ENCODE data around the gene FA2H. TPM values are rescaled to one million over a fixed set of nuclear protein-coding genes. Genes with fewer than 3 reads are reported as not detected.

Gene FA2H
- total and polyA plus RNA-seq, 10 of the 15 experiments (the other 5 are each of a cell fraction or from before 2014, with no cell fraction given): 0.05 to 0.73 (median 0.51) TPM; not detected in 3

- H3K4me3 ChIP-seq: no peak overlapping the region
- BruUV-seq (replicated peaks): no TSS peak
- intact Hi-C loops (cut with micrococcal nuclease; ENCODE audit: unreplicated experiment): no loop called here
- no peak overlapping the region for H2AFZ ChIP-seq (ENCODE audit: control insufficient read depth, low read depth, low read length)
- ATAC-seq: no peak
- FAIRE-seq: no peak
- CTCF ChIA-PET: no interaction called here
- in situ Hi-C loops (cut with MboI): no loop called here
- POLR2A ChIA-PET: interaction anchor here (0.6 kb wide), 1 partner anchor 620 kb away, joined by 3 read pairs; no protein-coding TSS in a partner anchor
- H3K9ac ChIP-seq (ENCODE audit: control insufficient read depth, insufficient read depth, low read length): no peak overlapping the region
- RAD21 ChIA-PET (ENCODE audit: unreplicated experiment): no interaction called here
- WGBS (ENCODE audit: insufficient coverage, insufficient replicate concordance, low lambda C conversion rate, missing lambda C conversion rate): 50% methylated on average over 8 of the region's 8 CpGs
- H3K79me2 ChIP-seq (ENCODE audit: control insufficient read depth, insufficient read depth, low read length): no peaks in the 10 kb centered on the region
- H3K9me3 ChIP-seq (replicated peaks; ENCODE audit: control insufficient read depth, insufficient read depth, low read length): no peaks in the 10 kb centered on the region
- H4K20me1 ChIP-seq (ENCODE audit: control insufficient read depth, insufficient read depth): no peaks in the 10 kb centered on the region
- peaks cover 0 to 2% of the 10 kb centered on the region in 2 experiments for H3K27me3 ChIP-seq (replicated peaks in 1 of 2; ENCODE audit: control insufficient read depth in 2 of 2, insufficient read depth in 2 of 2, low read length in 1 of 2)
- peaks cover 4% of the 10 kb centered on the region; the same call in 1 of the 2 replicates for H3K4me1 ChIP-seq (ENCODE audit: control insufficient read depth, insufficient read depth, low read length)
- no peak overlapping the region for H3K4me2 ChIP-seq (ENCODE audit: control insufficient read depth, insufficient read depth)
- H3K27ac ChIP-seq (ENCODE audit: control insufficient read depth, insufficient read depth): no peak overlapping the region
- SMC1A ChIA-PET (ENCODE audit: uncharacterized antibody, unreplicated experiment): no interaction called here
- no peak for DNase-seq (ENCODE audit: low read depth, low spot score)
- TF ChIP-seq RCOR1 (conservative IDR thresholded peaks at IDR 0.05; ENCODE audit: low read depth, low read length): no peak
- no peak for TF ChIP-seq RBBP5 (conservative IDR thresholded peaks at IDR 0.05)
- TF ChIP-seq HDAC6 (IDR thresholded peaks at IDR 0.05; ENCODE audit: unreplicated experiment): no peak
- no peak for TF ChIP-seq SMC3 (IDR thresholded peaks at IDR 0.05; ENCODE audit: borderline replicate concordance, low read length)
- no peak for TF ChIP-seq PRDM15 (CRISPR knock-in tag; IDR thresholded peaks at IDR 0.05)
- H3K36me3 ChIP-seq (ENCODE audit: control insufficient read depth in 2 of 2, insufficient read depth in 2 of 2, low read length in 1 of 2): no peaks in the 10 kb centered on the region
Measured at GRCh38 chr16:74778646-74779045, 4.0 kb upstream of the FA2H start.
